ENCODE data around the gene PPIG. TPM values are rescaled to one million over a fixed set of nuclear protein-coding genes. Genes with fewer than 3 reads are reported as not detected.

PPIG gene
- total RNA-seq, 4 donors from 2014 or later: 38.5 to 54.0 (median 46.3) TPM

- DNase-seq: no peak
- H3K4me1 ChIP-seq: no peaks in the 10 kb centered on the region
- H3K36me3 ChIP-seq: no peaks in the 10 kb centered on the region
- H3K4me3 ChIP-seq (replicated peaks in 1 of 3): no peak overlapping the region
- H3K9me3 ChIP-seq: no peaks in the 10 kb centered on the region
- intact Hi-C loops (cut with DNase I): no loop called here
- TF ChIP-seq, protein P1, sequence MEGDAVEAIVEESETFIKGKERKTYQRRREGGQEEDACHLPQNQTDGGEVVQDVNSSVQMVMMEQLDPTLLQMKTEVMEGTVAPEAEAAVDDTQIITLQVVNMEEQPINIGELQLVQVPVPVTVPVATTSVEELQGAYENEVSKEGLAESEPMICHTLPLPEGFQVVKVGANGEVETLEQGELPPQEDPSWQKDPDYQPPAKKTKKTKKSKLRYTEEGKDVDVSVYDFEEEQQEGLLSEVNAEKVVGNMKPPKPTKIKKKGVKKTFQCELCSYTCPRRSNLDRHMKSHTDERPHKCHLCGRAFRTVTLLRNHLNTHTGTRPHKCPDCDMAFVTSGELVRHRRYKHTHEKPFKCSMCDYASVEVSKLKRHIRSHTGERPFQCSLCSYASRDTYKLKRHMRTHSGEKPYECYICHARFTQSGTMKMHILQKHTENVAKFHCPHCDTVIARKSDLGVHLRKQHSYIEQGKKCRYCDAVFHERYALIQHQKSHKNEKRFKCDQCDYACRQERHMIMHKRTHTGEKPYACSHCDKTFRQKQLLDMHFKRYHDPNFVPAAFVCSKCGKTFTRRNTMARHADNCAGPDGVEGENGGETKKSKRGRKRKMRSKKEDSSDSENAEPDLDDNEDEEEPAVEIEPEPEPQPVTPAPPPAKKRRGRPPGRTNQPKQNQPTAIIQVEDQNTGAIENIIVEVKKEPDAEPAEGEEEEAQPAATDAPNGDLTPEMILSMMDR (IDR thresholded peaks at IDR 0.05): no peak
- TF ChIP-seq POLR2A (IDR thresholded peaks at IDR 0.05): no peak
- H3K27me3 ChIP-seq: no peaks in the 10 kb centered on the region
- 94 to 97% methylated on average over 2 of the region's 2 CpGs for WGBS, 2 donors
- H3K27ac ChIP-seq: no peak overlapping the region
Measured at GRCh38 chr2:169670215-169670651, 86.1 kb downstream of the PPIG start.

- WGBS, 2 donors: 96 to 98% methylated on average over 4 of the region's 4 CpGs
- Histone ChIP-seq H3K9me3 (no peaks in the 10 kb centered on the region), H3K27me3 (no peaks in the 10 kb centered on the region), H3K36me3 (no peaks in the 10 kb centered on the region), H3K27ac (no peak overlapping the region), H3K4me1 (no peaks in the 10 kb centered on the region), H3K4me3 (replicated peaks in 1 of 3) (no peak overlapping the region)
- intact Hi-C loops (cut with DNase I): no loop called here
- no peak for DNase-seq
- TF ChIP-seq, protein P1 (IDR thresholded peaks at IDR 0.05): no peak
Measured at GRCh38 chr2:169670937-169671336, 86.8 kb downstream of the PPIG start.

GRCh38 chr2:169672406-169672805 lies 88.3 kb downstream of the PPIG start:
- Histone ChIP-seq H3K9me3 (no peaks in the 10 kb centered on the region), H3K27me3 (no peaks in the 10 kb centered on the region), H3K4me3 (replicated peaks in 1 of 3) (no peak overlapping the region), H3K36me3 (no peaks in the 10 kb centered on the region), H3K4me1 (no peaks in the 10 kb centered on the region), H3K27ac (no peak overlapping the region)
- no peak for DNase-seq
- no peak for TF ChIP-seq POLR2A (IDR thresholded peaks at IDR 0.05)
- TF ChIP-seq, protein P1 (IDR thresholded peaks at IDR 0.05): no peak
- WGBS, 2 donors: 86 to 90% methylated on average over 6 of the region's 6 CpGs
- intact Hi-C loops (cut with DNase I): no loop called here

DNA sequence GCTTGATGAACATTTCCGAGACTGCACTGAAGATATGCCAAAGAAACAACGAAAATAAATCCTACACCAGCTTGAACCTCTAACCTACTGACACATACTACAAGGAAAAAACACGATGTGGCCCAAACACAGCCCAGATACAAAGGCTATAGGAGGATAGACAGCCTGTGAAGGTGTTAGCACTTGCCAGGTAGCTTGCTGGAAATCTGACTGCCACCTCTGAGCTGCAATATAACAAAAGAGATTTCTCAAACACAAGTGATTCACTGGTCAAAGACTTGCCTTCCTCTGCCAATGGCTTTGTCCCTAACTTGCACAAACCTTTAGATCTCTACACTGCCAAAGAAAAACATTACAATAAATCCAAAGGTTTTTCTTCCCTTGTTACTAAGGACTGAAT lies 89.0 kb downstream of the PPIG start:
- 62 to 81% methylated on average over 3 of the region's 3 CpGs for WGBS, 2 donors
- intact Hi-C loops (cut with DNase I): no loop called here
- TF ChIP-seq POLR2A (IDR thresholded peaks at IDR 0.05): no peak
- TF ChIP-seq, protein P1 (IDR thresholded peaks at IDR 0.05): no peak

DNA sequence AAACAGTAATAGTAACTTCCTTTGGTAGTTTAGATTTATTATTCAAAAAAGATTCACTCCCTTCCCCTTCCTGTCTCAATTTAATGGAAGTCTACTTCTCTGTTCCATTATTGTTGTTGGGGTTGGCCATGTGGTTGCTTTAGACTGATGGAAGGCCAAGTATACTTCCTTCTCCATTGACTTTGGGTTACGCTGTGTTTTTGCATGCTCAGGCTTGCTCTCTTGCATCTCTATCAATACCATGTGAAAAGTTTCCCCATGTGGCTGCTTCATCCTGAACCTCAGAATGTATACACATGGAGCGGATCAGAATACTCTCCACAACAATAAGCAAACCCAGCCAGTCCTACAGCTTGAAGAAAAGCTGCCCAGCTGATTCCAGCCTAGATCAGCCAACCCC lies 89.8 kb downstream of the PPIG start:
- Histone ChIP-seq H3K27ac (no peak overlapping the region), H3K36me3 (no peaks in the 10 kb centered on the region), H3K4me1 (no peaks in the 10 kb centered on the region), H3K27me3 (no peaks in the 10 kb centered on the region), H3K9me3 (no peaks in the 10 kb centered on the region), H3K4me3 (replicated peaks in 1 of 3) (no peak overlapping the region)
- TF ChIP-seq POLR2A (IDR thresholded peaks at IDR 0.05): no peak
- TF ChIP-seq, protein P1 (IDR thresholded peaks at IDR 0.05): no peak
- DNase-seq: no peak
- intact Hi-C loops (cut with DNase I): no loop called here
- WGBS, 2 donors: 92 to 95% methylated on average over 2 of the region's 2 CpGs

More for the DNA sequence above, 89.0 kb downstream of the PPIG start:
- no peaks in the 10 kb centered on the region for H3K9me3 ChIP-seq
- no peaks in the 10 kb centered on the region for H3K27me3 ChIP-seq
- no peaks in the 10 kb centered on the region for H3K36me3 ChIP-seq
- no peak for DNase-seq
- H3K4me1 ChIP-seq: no peaks in the 10 kb centered on the region
- H3K27ac ChIP-seq: no peak overlapping the region
- H3K4me3 ChIP-seq (replicated peaks in 1 of 3): no peak overlapping the region
